Glomerular visceral epithelial cell (primary cell): ENCODE results near the gene TTC33.
"Not testable (repeated sequence)": the region's sequence is repeated elsewhere in the genome, so short reads cannot be mapped to it uniquely, and the experiment has no call there.

Experiments
- DNase-seq: peaks from one replicate; pipeline ENCODE4 v3.0.0-alpha.2; 2016; ENCODE audit errors: extremely low spot score

The TTC33 gene

GRCh38 chr5:40614923-40615585 is 140.7 kb downstream of the TTC33 start:
- no peak for DNase-seq

GRCh38 chr5:40614466-40614865 is 141.3 kb downstream of the TTC33 start:
- DNase-seq: no peak

- DNase-seq: no peak
Observed at GRCh38 chr5:40607202-40607601, 148.6 kb downstream of the TTC33 start.

- no peak for DNase-seq
Observed at GRCh38 chr5:40606077-40606765, 149.5 kb downstream of the TTC33 start.

GRCh38 chr5:40605295-40605958 is 150.3 kb downstream of the TTC33 start:
- DNase-seq: peak; percentile 16

- peak; percentile 81 for DNase-seq
Observed at GRCh38 chr5:40603378-40603777, 152.4 kb downstream of the TTC33 start.

- DNase-seq: no peak
Observed at GRCh38 chr5:40601198-40601868, 154.4 kb downstream of the TTC33 start.

GRCh38 chr5:40600383-40600782 is 155.4 kb downstream of the TTC33 start:
- DNase-seq: no peak

- DNase-seq: no peak
Observed at GRCh38 chr5:40599676-40600075, 156.1 kb downstream of the TTC33 start.

- DNase-seq: no peak
Observed at GRCh38 chr5:40594811-40595210, 160.9 kb downstream of the TTC33 start.

- DNase-seq: not testable (repeated sequence)
Observed at GRCh38 chr5:40591727-40592396, 163.9 kb downstream of the TTC33 start.

GRCh38 chr5:40587376-40587775 is 168.4 kb downstream of the TTC33 start:
- no peak for DNase-seq

GRCh38 chr5:40585537-40586267 is 170.1 kb downstream of the TTC33 start:
- no peak for DNase-seq

- DNase-seq: no peak
Observed at GRCh38 chr5:40584054-40584453, 171.7 kb downstream of the TTC33 start.

- no peak for DNase-seq
Observed at GRCh38 chr5:40578501-40579451, 177.0 kb downstream of the TTC33 start.

GRCh38 chr5:40577718-40578117 is 178.0 kb downstream of the TTC33 start:
- no peak for DNase-seq

- no peak for DNase-seq
Observed at GRCh38 chr5:40575921-40576320, 179.8 kb downstream of the TTC33 start.

- DNase-seq: no peak
Observed at GRCh38 chr5:40575411-40575810, 180.3 kb downstream of the TTC33 start.

- no peak for DNase-seq
Observed at GRCh38 chr5:40572937-40573336, 182.8 kb downstream of the TTC33 start.

- no peak for DNase-seq
Observed at GRCh38 chr5:40572391-40572790, 183.4 kb downstream of the TTC33 start.
